ENCODE measurements around the gene PDPN. TPM values are rescaled to one million over a fixed set of nuclear protein-coding genes. Genes with fewer than 3 reads are reported as not detected.

The PDPN gene
- total RNA-seq, 1 donor from 2014 or later = not detected

DNA sequence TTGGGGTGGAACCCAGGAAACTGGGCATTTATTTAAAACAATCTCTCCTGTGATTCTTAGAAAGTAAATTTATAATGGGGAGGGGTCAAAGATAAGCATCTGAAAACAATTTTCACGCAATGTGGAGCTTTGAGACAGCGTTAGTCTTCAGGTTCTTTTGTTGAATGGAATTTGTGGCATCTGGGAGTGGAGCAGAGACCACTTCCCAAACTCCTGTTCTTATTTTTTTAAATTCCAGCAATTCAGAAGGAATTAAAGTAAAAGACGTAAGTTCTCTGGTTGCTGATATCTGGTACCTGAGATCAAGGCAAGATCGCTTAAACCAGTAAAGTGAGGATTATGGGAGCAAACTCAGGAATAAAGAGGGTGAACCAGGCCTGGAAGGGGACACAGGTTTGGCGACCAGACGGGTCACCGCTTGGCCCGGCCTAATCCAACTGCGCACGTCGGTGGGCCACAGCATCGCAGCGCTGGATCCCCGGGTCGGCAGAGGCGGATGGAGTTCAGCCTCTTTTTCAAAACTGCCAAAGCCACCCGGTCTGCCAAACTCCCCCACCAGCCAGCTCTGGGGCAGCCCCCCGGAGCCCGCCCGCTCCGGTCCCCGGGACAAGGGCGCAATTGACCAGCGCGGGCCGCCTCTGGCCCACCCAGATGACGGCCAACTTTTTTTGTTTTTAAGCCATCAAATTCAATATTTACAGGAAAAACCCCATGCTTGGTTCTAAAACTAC, 754 bp upstream of the PDPN start:
- no peaks in the 10 kb centered on the region for H3K4me1 Mint-ChIP-seq (ENCODE audit: unreplicated experiment)
- H3K4me3 Mint-ChIP-seq (ENCODE audit: unreplicated experiment) = no peak overlapping the region
- DNase-seq (ENCODE audit: extremely low spot score, unreplicated experiment) = no peak
- H3K36me3 Mint-ChIP-seq (ENCODE audit: unreplicated experiment) = no peaks in the 10 kb centered on the region
- H3K27me3 Mint-ChIP-seq (ENCODE audit: unreplicated experiment) = peaks cover 21% of the 10 kb centered on the region
- no peaks in the 10 kb centered on the region for H3K9me3 Mint-ChIP-seq (ENCODE audit: unreplicated experiment)
- TF ChIP-seq CTCF (IDR thresholded peaks at IDR 0.05) = no peak
- no peak overlapping the region for H3K27ac Mint-ChIP-seq (ENCODE audit: unreplicated experiment)

DNA sequence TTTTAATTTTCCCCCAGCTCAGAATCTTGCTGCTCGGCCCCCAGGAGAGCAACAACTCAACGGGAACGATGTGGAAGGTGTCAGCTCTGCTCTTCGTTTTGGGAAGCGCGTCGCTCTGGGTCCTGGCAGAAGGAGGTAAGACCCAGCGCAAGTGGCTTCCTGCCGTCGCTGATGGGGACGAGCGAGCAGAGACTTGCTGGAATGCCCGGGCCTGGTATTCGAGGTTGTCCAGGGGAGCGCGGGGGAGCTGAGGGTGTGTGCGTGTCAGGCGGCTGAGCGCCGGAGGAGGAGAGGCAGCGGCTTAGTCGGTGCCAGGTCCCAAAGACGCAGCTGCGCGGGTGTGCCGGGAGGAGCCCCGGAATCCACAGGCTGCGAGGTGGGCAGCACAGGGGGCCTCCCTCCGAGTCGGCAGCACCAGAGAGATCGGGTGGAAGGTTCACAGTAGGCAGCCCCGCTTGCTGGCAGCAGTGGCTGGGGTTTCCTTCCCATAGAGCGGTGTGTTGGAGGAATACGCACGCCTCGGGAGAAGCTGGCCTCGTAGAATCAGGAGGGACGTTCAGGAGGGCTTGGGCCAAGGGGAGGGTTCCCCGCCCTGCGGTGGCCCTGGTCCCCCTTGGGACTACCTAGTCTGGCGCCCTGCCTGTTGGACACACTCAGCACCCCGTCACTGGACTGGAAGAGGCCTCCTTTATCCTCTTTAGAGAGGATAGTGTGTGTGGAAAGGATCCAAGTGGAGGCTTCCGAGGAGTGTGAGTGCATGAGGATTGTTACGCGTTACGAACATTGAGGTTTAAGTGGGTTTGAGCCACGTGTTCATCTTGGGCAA, 547 bp downstream of the PDPN start:
- TF ChIP-seq CTCF (IDR thresholded peaks at IDR 0.05) = no peak
- H3K4me3 Mint-ChIP-seq (ENCODE audit: unreplicated experiment) = no peak overlapping the region
- H3K4me1 Mint-ChIP-seq (ENCODE audit: unreplicated experiment) = no peaks in the 10 kb centered on the region
- H3K27me3 Mint-ChIP-seq (ENCODE audit: unreplicated experiment) = peaks cover 21% of the 10 kb centered on the region
- no peak for DNase-seq (ENCODE audit: extremely low spot score, unreplicated experiment)
- H3K36me3 Mint-ChIP-seq (ENCODE audit: unreplicated experiment) = no peaks in the 10 kb centered on the region
- no peak overlapping the region for H3K27ac Mint-ChIP-seq (ENCODE audit: unreplicated experiment)
- H3K9me3 Mint-ChIP-seq (ENCODE audit: unreplicated experiment) = no peaks in the 10 kb centered on the region

GRCh38 chr1:13584876-13585611, 1.4 kb downstream of the PDPN start:
- no peak overlapping the region for H3K4me3 Mint-ChIP-seq (ENCODE audit: unreplicated experiment)
- TF ChIP-seq CTCF (IDR thresholded peaks at IDR 0.05) = no peak
- H3K9me3 Mint-ChIP-seq (ENCODE audit: unreplicated experiment) = peaks cover under 1% of the 10 kb centered on the region
- H3K27me3 Mint-ChIP-seq (ENCODE audit: unreplicated experiment) = peaks cover 21% of the 10 kb centered on the region
- DNase-seq (ENCODE audit: extremely low spot score, unreplicated experiment) = no peak
- H3K36me3 Mint-ChIP-seq (ENCODE audit: unreplicated experiment) = no peaks in the 10 kb centered on the region
- no peaks in the 10 kb centered on the region for H3K4me1 Mint-ChIP-seq (ENCODE audit: unreplicated experiment)
- H3K27ac Mint-ChIP-seq (ENCODE audit: unreplicated experiment) = no peak overlapping the region

GRCh38 chr1:13585612-13585991, 2.0 kb downstream of the PDPN start:
- TF ChIP-seq CTCF (IDR thresholded peaks at IDR 0.05) = no peak
- H3K4me3 Mint-ChIP-seq (ENCODE audit: unreplicated experiment) = no peak overlapping the region
- peaks cover 21% of the 10 kb centered on the region for H3K27me3 Mint-ChIP-seq (ENCODE audit: unreplicated experiment)
- H3K27ac Mint-ChIP-seq (ENCODE audit: unreplicated experiment) = no peak overlapping the region
- H3K36me3 Mint-ChIP-seq (ENCODE audit: unreplicated experiment) = no peaks in the 10 kb centered on the region
- DNase-seq (ENCODE audit: extremely low spot score, unreplicated experiment) = no peak
- H3K4me1 Mint-ChIP-seq (ENCODE audit: unreplicated experiment) = no peaks in the 10 kb centered on the region
- peaks cover 6% of the 10 kb centered on the region for H3K9me3 Mint-ChIP-seq (ENCODE audit: unreplicated experiment)

- Mint-ChIP-seq H3K36me3 (ENCODE audit: unreplicated experiment) (no peaks in the 10 kb centered on the region), H3K27ac (ENCODE audit: unreplicated experiment) (no peak overlapping the region), H3K4me1 (ENCODE audit: unreplicated experiment) (no peaks in the 10 kb centered on the region), H3K27me3 (ENCODE audit: unreplicated experiment) (peaks cover 21% of the 10 kb centered on the region), H3K9me3 (ENCODE audit: unreplicated experiment) (peaks cover 6% of the 10 kb centered on the region), H3K4me3 (ENCODE audit: unreplicated experiment) (no peak overlapping the region)
- no peak for TF ChIP-seq CTCF (IDR thresholded peaks at IDR 0.05)
- no peak for DNase-seq (ENCODE audit: extremely low spot score, unreplicated experiment)
Measured at GRCh38 chr1:13586001-13586400, 2.4 kb downstream of the PDPN start.

Data from osteocyte (in vitro differentiated cells).